ENCODE results near the gene ARHGEF28.

Gene ARHGEF28

DNA sequence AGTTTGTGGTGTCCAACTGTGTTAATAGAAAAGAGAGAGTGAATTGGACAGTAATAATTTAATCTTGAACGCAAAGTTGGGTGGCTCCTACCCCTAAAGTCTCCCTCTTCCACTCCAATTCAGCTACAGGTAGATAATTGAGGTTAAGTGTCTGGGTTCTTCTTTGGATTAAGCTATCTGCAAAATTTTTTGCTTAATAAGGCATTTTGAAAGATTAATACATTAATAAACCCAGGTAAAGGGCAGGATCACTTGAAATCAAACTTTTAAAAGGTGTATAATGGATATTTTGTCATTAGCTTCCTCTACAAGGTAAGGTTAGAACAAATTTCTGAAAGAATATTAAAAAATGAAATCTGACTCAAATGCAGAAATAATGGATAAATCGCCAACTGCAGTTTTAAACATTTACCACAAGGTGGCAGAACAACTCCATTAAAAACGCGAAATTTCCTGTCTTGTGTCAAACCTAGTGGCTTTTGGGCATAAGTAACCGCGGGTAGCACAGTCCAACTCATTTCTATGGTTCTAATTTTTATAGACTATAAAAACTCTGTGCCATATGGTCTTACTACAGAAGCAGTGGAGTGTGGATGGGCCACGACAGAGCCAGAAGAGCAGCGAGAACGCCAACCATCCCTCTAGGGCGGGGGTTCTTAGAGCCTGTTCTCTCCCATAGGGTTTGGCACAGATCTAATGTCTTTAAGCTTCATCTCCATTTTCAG, 276.5 kb downstream of the ARHGEF28 start:
- no peaks in the 10 kb centered on the region for H3K9me3 ChIP-seq (ENCODE audit: control insufficient read depth, insufficient read depth, low read length)
- H3K9ac ChIP-seq (ENCODE audit: low read depth, low read length) = no peak overlapping the region
- H3K4me1 ChIP-seq (ENCODE audit: control insufficient read depth, insufficient read depth, low read length) = no peaks in the 10 kb centered on the region
- H3K36me3 ChIP-seq (ENCODE audit: control insufficient read depth, insufficient read depth, low read length) = no peaks in the 10 kb centered on the region
- H3K27me3 ChIP-seq (ENCODE audit: control insufficient read depth, insufficient read depth, low read length) = no peaks in the 10 kb centered on the region
- H3K4me3 ChIP-seq (ENCODE audit: low read depth, low read length) = no peak overlapping the region
- H3K27ac ChIP-seq (ENCODE audit: low read depth, low read length) = no peak overlapping the region

GRCh38 chr5:73903169-73903568, 277.2 kb downstream of the ARHGEF28 start:
- Histone ChIP-seq H3K27me3 (ENCODE audit: control insufficient read depth, insufficient read depth, low read length) (no peaks in the 10 kb centered on the region), H3K4me1 (ENCODE audit: control insufficient read depth, insufficient read depth, low read length) (no peaks in the 10 kb centered on the region), H3K4me3 (ENCODE audit: low read depth, low read length) (no peak overlapping the region), H3K9ac (ENCODE audit: low read depth, low read length) (no peak overlapping the region), H3K9me3 (ENCODE audit: control insufficient read depth, insufficient read depth, low read length) (no peaks in the 10 kb centered on the region), H3K27ac (ENCODE audit: low read depth, low read length) (no peak overlapping the region), H3K36me3 (ENCODE audit: control insufficient read depth, insufficient read depth, low read length) (no peaks in the 10 kb centered on the region)

DNA sequence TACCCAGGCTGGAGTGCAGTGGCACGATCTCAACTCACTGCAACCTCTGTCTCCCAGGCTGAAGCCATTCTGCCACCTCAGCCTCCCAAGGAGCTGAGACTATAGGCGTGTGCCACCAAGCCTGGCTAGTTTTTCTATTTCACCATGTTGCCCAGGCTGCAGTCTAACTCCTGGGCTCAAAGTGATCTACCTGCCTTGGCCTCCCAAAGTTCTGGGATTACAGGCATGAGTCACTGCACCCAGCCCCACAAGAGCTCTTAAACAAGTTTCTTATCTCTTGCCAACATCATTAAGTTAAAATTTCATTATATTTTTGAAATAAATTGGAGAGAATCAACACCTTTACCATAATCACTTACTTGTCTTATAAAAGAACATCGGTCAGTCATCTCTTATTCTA, 280.3 kb downstream of the ARHGEF28 start:
- H3K36me3 ChIP-seq (ENCODE audit: control insufficient read depth, insufficient read depth, low read length) = no peaks in the 10 kb centered on the region
- H3K27ac ChIP-seq (ENCODE audit: low read depth, low read length) = no peak overlapping the region
- no peaks in the 10 kb centered on the region for H3K27me3 ChIP-seq (ENCODE audit: control insufficient read depth, insufficient read depth, low read length)
- no peak overlapping the region for H3K4me3 ChIP-seq (ENCODE audit: low read depth, low read length)
- H3K9ac ChIP-seq (ENCODE audit: low read depth, low read length) = no peak overlapping the region
- no peaks in the 10 kb centered on the region for H3K4me1 ChIP-seq (ENCODE audit: control insufficient read depth, insufficient read depth, low read length)
- no peaks in the 10 kb centered on the region for H3K9me3 ChIP-seq (ENCODE audit: control insufficient read depth, insufficient read depth, low read length)

- Histone ChIP-seq H3K9me3 (ENCODE audit: control insufficient read depth, insufficient read depth, low read length) (no peaks in the 10 kb centered on the region), H3K4me1 (ENCODE audit: control insufficient read depth, insufficient read depth, low read length) (no peaks in the 10 kb centered on the region), H3K9ac (ENCODE audit: low read depth, low read length) (no peak overlapping the region), H3K4me3 (ENCODE audit: low read depth, low read length) (no peak overlapping the region), H3K27me3 (ENCODE audit: control insufficient read depth, insufficient read depth, low read length) (no peaks in the 10 kb centered on the region), H3K27ac (ENCODE audit: low read depth, low read length) (no peak overlapping the region), H3K36me3 (ENCODE audit: control insufficient read depth, insufficient read depth, low read length) (no peaks in the 10 kb centered on the region)
These were observed 281.2 kb downstream of the ARHGEF28 start for GRCh38 chr5:73907164-73907563.

DNA sequence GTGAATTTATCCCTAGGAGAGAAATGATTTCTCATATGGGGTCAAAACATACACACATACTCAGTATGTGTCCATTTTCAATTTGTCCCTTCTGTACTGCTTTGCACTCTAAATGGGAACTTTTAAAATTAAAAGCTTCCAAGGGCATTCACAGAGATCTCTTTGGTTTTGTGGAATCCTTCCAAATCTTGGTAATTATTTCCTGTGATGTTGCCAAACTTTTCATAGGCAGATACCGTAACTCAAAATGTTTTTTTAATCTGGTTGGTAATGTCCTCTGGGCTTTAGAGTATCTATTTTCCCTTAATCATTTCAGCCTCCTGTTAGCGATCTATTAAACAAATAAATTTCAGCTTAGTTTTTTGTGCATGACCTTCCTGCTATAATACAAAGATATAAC, 282.4 kb downstream of the ARHGEF28 start:
- H3K9ac ChIP-seq (ENCODE audit: low read depth, low read length) = no peak overlapping the region
- H3K4me3 ChIP-seq (ENCODE audit: low read depth, low read length) = no peak overlapping the region
- no peak overlapping the region for H3K27ac ChIP-seq (ENCODE audit: low read depth, low read length)
- no peaks in the 10 kb centered on the region for H3K9me3 ChIP-seq (ENCODE audit: control insufficient read depth, insufficient read depth, low read length)
- no peaks in the 10 kb centered on the region for H3K27me3 ChIP-seq (ENCODE audit: control insufficient read depth, insufficient read depth, low read length)
- no peaks in the 10 kb centered on the region for H3K4me1 ChIP-seq (ENCODE audit: control insufficient read depth, insufficient read depth, low read length)
- no peaks in the 10 kb centered on the region for H3K36me3 ChIP-seq (ENCODE audit: control insufficient read depth, insufficient read depth, low read length)

- H3K36me3 ChIP-seq (ENCODE audit: control insufficient read depth, insufficient read depth, low read length) = no peaks in the 10 kb centered on the region
- no peak overlapping the region for H3K9ac ChIP-seq (ENCODE audit: low read depth, low read length)
- H3K27me3 ChIP-seq (ENCODE audit: control insufficient read depth, insufficient read depth, low read length) = no peaks in the 10 kb centered on the region
- H3K4me3 ChIP-seq (ENCODE audit: low read depth, low read length) = no peak overlapping the region
- H3K9me3 ChIP-seq (ENCODE audit: control insufficient read depth, insufficient read depth, low read length) = no peaks in the 10 kb centered on the region
- no peak overlapping the region for H3K27ac ChIP-seq (ENCODE audit: low read depth, low read length)
- no peaks in the 10 kb centered on the region for H3K4me1 ChIP-seq (ENCODE audit: control insufficient read depth, insufficient read depth, low read length)
These were observed 282.9 kb downstream of the ARHGEF28 start for GRCh38 chr5:73908846-73909245.

GRCh38 chr5:73909474-73909873, 283.5 kb downstream of the ARHGEF28 start:
- Histone ChIP-seq H3K4me1 (ENCODE audit: control insufficient read depth, insufficient read depth, low read length) (no peaks in the 10 kb centered on the region), H3K27ac (ENCODE audit: low read depth, low read length) (no peak overlapping the region), H3K36me3 (ENCODE audit: control insufficient read depth, insufficient read depth, low read length) (no peaks in the 10 kb centered on the region), H3K4me3 (ENCODE audit: low read depth, low read length) (no peak overlapping the region), H3K27me3 (ENCODE audit: control insufficient read depth, insufficient read depth, low read length) (no peaks in the 10 kb centered on the region), H3K9me3 (ENCODE audit: control insufficient read depth, insufficient read depth, low read length) (no peaks in the 10 kb centered on the region), H3K9ac (ENCODE audit: low read depth, low read length) (no peak overlapping the region)

DNA sequence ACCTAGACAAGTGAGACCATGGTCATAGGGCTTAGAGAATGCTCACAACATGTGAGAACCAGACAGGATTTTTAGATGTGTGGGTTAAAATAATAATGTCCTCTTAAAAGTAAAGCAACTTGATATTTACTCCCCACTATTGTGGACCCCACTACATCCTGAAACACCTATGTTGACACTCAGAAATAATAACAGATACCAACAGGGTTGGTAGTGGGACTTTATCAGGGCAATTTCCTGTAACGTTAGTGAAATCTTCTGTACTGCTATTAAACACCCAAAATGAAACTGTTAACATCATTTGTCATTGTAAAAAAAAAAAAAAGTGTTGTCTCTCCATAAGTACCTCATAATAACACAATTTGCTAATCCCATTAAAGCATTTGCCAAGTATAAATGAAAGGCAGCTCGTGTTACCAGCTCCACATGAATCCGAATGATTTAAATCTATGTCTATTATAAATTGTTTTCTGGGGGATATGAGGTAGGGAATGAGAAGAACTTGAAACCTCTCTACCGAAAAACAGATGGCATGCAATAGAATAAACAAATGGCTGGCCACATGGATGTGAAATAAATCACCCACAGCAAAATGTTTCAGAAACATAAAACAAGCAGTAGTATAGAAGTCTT, 285.9 kb downstream of the ARHGEF28 start:
- H3K27ac ChIP-seq (ENCODE audit: low read depth, low read length) = no peak overlapping the region
- H3K9me3 ChIP-seq (ENCODE audit: control insufficient read depth, insufficient read depth, low read length) = no peaks in the 10 kb centered on the region
- H3K4me1 ChIP-seq (ENCODE audit: control insufficient read depth, insufficient read depth, low read length) = no peaks in the 10 kb centered on the region
- no peak overlapping the region for H3K4me3 ChIP-seq (ENCODE audit: low read depth, low read length)
- no peaks in the 10 kb centered on the region for H3K27me3 ChIP-seq (ENCODE audit: control insufficient read depth, insufficient read depth, low read length)
- no peaks in the 10 kb centered on the region for H3K36me3 ChIP-seq (ENCODE audit: control insufficient read depth, insufficient read depth, low read length)
- no peak overlapping the region for H3K9ac ChIP-seq (ENCODE audit: low read depth, low read length)

DNA sequence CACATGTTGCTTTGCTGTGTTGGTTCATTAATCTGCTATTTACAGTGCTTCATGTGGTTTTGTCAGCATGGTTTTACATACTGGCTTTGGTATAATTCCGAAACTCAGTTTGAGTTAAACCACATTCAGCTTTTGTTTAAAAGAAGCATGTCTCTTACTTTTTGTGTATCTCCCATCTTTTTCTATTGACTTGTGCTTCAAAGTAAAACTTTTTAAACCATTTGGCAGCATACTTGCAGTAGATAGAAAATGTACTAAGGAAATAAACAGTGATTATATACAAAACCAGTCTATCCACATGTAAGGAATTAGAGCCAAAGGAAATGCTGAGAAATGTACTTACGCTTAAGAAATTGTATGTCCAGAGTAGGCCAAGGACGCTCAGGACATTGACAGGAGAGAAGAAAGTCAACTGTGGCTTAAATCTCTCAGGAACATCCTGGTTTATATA, 286.9 kb downstream of the ARHGEF28 start:
- H3K4me3 ChIP-seq (ENCODE audit: low read depth, low read length) = no peak overlapping the region
- H3K4me1 ChIP-seq (ENCODE audit: control insufficient read depth, insufficient read depth, low read length) = no peaks in the 10 kb centered on the region

DNA sequence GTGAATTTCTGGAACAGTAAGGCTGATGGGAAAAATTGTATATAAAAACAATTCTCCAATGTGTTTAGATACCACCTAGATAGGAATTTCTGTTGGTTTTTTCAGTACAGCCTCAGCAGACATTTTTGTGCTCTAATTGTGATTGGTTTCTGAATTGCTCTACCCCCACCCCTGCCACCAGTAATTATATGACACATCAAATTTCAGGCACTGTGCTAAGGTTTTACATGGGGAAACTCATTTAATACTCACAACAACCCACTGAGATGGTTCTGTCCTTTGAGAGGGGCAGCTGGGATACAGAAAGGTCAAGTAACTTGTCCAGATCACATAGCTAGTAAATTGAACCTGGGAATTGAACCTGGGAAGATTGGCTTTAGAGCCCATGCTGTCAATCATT, 288.0 kb downstream of the ARHGEF28 start:
- Histone ChIP-seq H3K9me3 (ENCODE audit: control insufficient read depth, insufficient read depth, low read length) (no peaks in the 10 kb centered on the region), H3K4me1 (ENCODE audit: control insufficient read depth, insufficient read depth, low read length) (no peaks in the 10 kb centered on the region), H3K9ac (ENCODE audit: low read depth, low read length) (no peak overlapping the region), H3K27ac (ENCODE audit: low read depth, low read length) (no peak overlapping the region), H3K4me3 (ENCODE audit: low read depth, low read length) (no peak overlapping the region), H3K27me3 (ENCODE audit: control insufficient read depth, insufficient read depth, low read length) (no peaks in the 10 kb centered on the region), H3K36me3 (ENCODE audit: control insufficient read depth, insufficient read depth, low read length) (no peaks in the 10 kb centered on the region)

More for the DNA sequence above, 286.9 kb downstream of the ARHGEF28 start:
- Histone ChIP-seq H3K27me3 (ENCODE audit: control insufficient read depth, insufficient read depth, low read length) (no peaks in the 10 kb centered on the region), H3K9me3 (ENCODE audit: control insufficient read depth, insufficient read depth, low read length) (no peaks in the 10 kb centered on the region), H3K9ac (ENCODE audit: low read depth, low read length) (no peak overlapping the region), H3K36me3 (ENCODE audit: control insufficient read depth, insufficient read depth, low read length) (no peaks in the 10 kb centered on the region), H3K27ac (ENCODE audit: low read depth, low read length) (no peak overlapping the region)

DNA sequence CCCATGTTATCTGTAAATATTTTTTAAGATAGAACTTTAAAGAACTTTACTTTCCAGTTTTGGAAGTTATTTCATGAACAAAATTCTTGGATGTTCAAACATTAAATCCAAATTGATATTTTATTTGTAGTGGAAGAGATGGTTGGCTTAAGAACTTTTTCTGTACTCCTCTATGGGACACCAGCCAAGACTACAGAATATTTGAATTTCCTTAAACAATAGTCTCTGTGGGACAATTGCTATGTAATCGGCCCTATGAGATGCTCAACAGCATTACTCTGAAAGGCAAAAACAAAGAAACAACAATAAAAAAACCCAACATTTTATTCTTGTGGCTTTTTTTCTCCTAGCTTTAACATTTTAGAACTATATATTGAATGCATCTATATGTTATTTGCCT, 289.3 kb downstream of the ARHGEF28 start:
- Histone ChIP-seq H3K36me3 (ENCODE audit: control insufficient read depth, insufficient read depth, low read length) (no peaks in the 10 kb centered on the region), H3K27ac (ENCODE audit: low read depth, low read length) (no peak overlapping the region), H3K9ac (ENCODE audit: low read depth, low read length) (no peak overlapping the region), H3K4me3 (ENCODE audit: low read depth, low read length) (no peak overlapping the region), H3K9me3 (ENCODE audit: control insufficient read depth, insufficient read depth, low read length) (no peaks in the 10 kb centered on the region), H3K27me3 (ENCODE audit: control insufficient read depth, insufficient read depth, low read length) (no peaks in the 10 kb centered on the region), H3K4me1 (ENCODE audit: control insufficient read depth, insufficient read depth, low read length) (no peaks in the 10 kb centered on the region)
